ENCODE measurements around the gene ZSWIM6.

DNA sequence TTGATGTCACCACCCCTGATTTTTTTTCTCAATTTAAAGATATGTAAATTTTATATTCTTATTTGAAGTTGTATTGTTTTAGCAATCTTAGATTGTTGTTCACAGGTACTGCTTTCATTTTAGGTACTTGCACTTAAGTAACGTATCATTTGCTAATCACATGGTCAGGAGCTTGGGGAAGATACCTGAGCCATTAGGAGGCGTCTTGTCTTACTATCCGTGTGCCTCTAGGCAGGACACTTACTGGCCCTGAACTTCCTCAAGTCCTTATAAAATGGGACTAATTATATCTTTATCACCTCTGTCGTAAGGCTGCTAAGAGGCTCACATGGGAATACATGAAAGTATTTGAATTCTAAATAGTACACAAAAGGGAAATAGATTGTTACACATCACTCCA, 18.5 kb downstream of the ZSWIM6 start:
- TF ChIP-seq, protein P1, sequence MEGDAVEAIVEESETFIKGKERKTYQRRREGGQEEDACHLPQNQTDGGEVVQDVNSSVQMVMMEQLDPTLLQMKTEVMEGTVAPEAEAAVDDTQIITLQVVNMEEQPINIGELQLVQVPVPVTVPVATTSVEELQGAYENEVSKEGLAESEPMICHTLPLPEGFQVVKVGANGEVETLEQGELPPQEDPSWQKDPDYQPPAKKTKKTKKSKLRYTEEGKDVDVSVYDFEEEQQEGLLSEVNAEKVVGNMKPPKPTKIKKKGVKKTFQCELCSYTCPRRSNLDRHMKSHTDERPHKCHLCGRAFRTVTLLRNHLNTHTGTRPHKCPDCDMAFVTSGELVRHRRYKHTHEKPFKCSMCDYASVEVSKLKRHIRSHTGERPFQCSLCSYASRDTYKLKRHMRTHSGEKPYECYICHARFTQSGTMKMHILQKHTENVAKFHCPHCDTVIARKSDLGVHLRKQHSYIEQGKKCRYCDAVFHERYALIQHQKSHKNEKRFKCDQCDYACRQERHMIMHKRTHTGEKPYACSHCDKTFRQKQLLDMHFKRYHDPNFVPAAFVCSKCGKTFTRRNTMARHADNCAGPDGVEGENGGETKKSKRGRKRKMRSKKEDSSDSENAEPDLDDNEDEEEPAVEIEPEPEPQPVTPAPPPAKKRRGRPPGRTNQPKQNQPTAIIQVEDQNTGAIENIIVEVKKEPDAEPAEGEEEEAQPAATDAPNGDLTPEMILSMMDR (conservative IDR thresholded peaks at IDR 0.05 in 1 of 2, IDR thresholded peaks at IDR 0.05 in 1 of 2; ENCODE audit: extremely low read depth in 1 of 2, insufficient read depth in 1 of 2, low read depth in 1 of 2, low read length in 2 of 2): no peak
- TF ChIP-seq EZH2 (IDR thresholded peaks at IDR 0.05; ENCODE audit: borderline replicate concordance, low read length): no peak

Data from mammary epithelial cell (primary cell).